Activated CD4-positive, alpha-beta T cell treated with anti-CD3 and anti-CD28 coated beads for 36 hours (primary cell): ENCODE results near the gene SUPT4H1. TPM values are rescaled to one million over a fixed set of nuclear protein-coding genes. Genes with fewer than 3 reads are reported as not detected.

ENCODE experiments used
- ATAC-seq: fragments of 200-7000 bp; cut with Tn5 transposase; one replicate; pipeline ENCODE4 v1.10.0; 2021; ENCODE audit warnings: mild to moderate bottlenecking, moderate library complexity
- CTCF ChIA-PET: fragments of 350-600 bp; sonication (Branson Sonifier 250); formaldehyde crosslinking; loops from one replicate; lab custom pipeline; 2021; ENCODE audit warnings: antibody characterized with exemption; lab: Charles Lee
- POLR2A ChIA-PET: fragments of 350-600 bp; sonication (Branson Sonifier 250); formaldehyde crosslinking; loops from one replicate; lab custom pipeline; 2021; ENCODE audit warnings: antibody characterized with exemption, inconsistent platforms; lab: Charles Lee
- DNase-seq: peaks from one replicate; pipeline ENCODE4 v3.0.0-alpha.2; 2020
- H3K27ac Mint-ChIP-seq: one replicate; pipeline ENCODE4 v1.8.0; 2021; ENCODE audit warnings: mixed read lengths
- H3K27me3 Mint-ChIP-seq: one replicate; pipeline ENCODE4 v1.8.0; 2021; ENCODE audit warnings: mixed read lengths
- H3K36me3 Mint-ChIP-seq: one replicate; pipeline ENCODE4 v1.8.0; 2021; ENCODE audit warnings: low read depth, mixed read lengths
- H3K4me1 Mint-ChIP-seq: one replicate; pipeline ENCODE4 v1.8.0; 2021; ENCODE audit warnings: mixed read lengths
- H3K4me3 Mint-ChIP-seq: one replicate; pipeline ENCODE4 v1.8.0; 2021; ENCODE audit warnings: mild to moderate bottlenecking, moderate library complexity, mixed read lengths
- H3K9me3 Mint-ChIP-seq: one replicate; pipeline ENCODE4 v1.8.0; 2021; ENCODE audit warnings: low read depth, mixed read lengths
- intact Hi-C, 2 experiments: fragments of 100-400 bp; cut with DNase I in 1 of 2; cut with micrococcal nuclease in 1 of 2; formaldehyde crosslinking; loops; one replicate each; pipeline versions ENCODE4 v1.14.2 to v1.15.1; 2022 to 2024; cut with DNase I, micrococcal nuclease
- total RNA-seq, 2 experiments: library from RNA; stranded (reverse); gene quantifications; one replicate each; pipeline ENCODE4 v1.2.3, GENCODE V29; 2021

SUPT4H1 gene
- total RNA-seq, 2 experiments from 2014 or later: 106 to 129 TPM

DNA sequence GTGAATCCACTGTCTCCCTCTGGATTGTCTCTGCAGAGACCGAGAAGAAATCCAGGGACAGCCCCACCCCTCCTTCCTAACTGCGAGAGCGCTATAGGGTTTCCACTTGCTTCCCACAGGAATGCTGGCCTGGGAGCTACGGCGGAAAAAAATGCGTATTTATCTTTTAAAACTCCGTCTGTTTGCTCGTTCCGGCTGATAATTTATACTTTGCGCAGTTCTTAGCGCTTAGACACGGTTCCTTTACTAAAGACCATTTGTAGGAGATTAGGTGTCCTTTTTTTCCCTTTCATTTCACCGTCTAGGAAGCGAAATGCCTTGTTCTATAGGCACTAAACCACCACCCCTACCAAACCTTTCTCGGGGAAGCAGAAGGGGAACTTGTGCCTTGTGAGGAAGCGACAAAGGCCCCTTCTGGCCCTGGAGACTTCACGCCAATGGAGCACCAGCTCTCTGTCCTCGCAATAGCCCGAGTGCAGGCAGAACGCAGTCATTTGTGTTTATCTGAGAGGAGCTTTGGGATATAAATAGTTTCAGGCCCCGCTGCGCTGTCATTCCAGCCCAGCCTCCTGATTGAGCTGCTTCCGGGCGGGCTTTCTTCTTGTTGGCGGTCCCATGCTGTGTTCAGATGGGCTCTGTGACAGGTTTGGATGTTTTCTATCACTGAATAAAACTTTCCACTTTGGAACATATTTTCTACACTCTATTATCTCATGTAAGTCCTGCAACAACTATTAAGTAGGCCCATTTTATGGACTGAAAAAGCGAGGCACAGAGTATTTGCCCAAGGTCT, 791 bp upstream of the SUPT4H1 start:
- ATAC-seq (peak; percentile 20), DNase-seq (peak; percentile 68)
- no peaks in the 10 kb centered on the region for H3K9me3 Mint-ChIP-seq
- CTCF ChIA-PET: interaction anchor here (0.5 to 7.2 kb wide), 15 partner anchors 9 to 363 kb away, joined by 3 to 84 read pairs (median 7); partner anchors contain the start of gene RNF43
- intact Hi-C loops: loop anchor here (1.0 to 5.0 kb wide), 13 partner anchors 8 to 1435 kb away; partner anchors contain the start of genes RNF43 (in 2 of the 2), MKS1 (in 1 of the 2), PRR11 (in 1 of the 2) and SKA2 (in 1 of the 2)
- H3K4me1 Mint-ChIP-seq: peaks cover 33% of the 10 kb centered on the region
- H3K27ac Mint-ChIP-seq: peak overlapping the region; percentile 98
- POLR2A ChIA-PET: interaction anchor here (0.6 to 3.1 kb wide), 18 partner anchors 8 to 753 kb away, joined by 3 to 95 read pairs (median 5); partner anchors contain the start of genes MKS1, RNF43 and SRSF1
- no peaks in the 10 kb centered on the region for H3K27me3 Mint-ChIP-seq
- peak overlapping the region; percentile 97 for H3K4me3 Mint-ChIP-seq
- H3K36me3 Mint-ChIP-seq: peaks cover 40% of the 10 kb centered on the region

DNA sequence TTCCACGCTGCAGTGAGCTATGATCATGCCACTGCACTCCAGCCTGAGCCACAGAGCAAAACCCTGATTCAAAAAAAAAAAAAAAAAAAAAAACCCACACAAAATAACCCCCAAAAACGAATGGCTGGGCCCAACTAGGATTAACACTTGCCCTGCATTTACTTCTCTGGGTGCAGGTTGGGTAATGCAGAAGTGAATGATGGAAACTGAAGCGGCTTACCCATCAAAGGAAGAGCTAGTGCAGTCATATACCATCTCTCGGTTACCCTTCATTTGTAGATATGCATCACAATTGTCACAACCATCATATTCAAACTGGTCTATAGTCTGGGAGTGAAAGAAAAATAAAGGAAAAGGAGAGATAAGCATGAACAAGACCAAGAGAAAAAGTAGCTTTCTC, 819 bp downstream of the SUPT4H1 start:
- POLR2A ChIA-PET: interaction anchor here (0.5 to 3.1 kb wide), 9 partner anchors 13 to 343 kb away, joined by 3 to 95 read pairs (median 14); partner anchors contain the start of gene RNF43
- peaks cover 49% of the 10 kb centered on the region for H3K4me1 Mint-ChIP-seq
- no peaks in the 10 kb centered on the region for H3K9me3 Mint-ChIP-seq
- peaks cover 56% of the 10 kb centered on the region for H3K36me3 Mint-ChIP-seq
- intact Hi-C loops: loop anchor here in 1 of 2 experiments (5.0 kb wide), 1 partner anchor 1436 kb away; no protein-coding TSS in a partner anchor
- DNase-seq (no peak), ATAC-seq (peak; percentile 28)
- CTCF ChIA-PET: interaction anchor here (1.0 to 7.2 kb wide), 13 partner anchors 11 to 169 kb away, joined by 3 to 84 read pairs (median 7); partner anchors contain the start of gene RNF43
- no peaks in the 10 kb centered on the region for H3K27me3 Mint-ChIP-seq
- peak overlapping the region; percentile 97 for H3K4me3 Mint-ChIP-seq
- H3K27ac Mint-ChIP-seq: peak overlapping the region; percentile 98

DNA sequence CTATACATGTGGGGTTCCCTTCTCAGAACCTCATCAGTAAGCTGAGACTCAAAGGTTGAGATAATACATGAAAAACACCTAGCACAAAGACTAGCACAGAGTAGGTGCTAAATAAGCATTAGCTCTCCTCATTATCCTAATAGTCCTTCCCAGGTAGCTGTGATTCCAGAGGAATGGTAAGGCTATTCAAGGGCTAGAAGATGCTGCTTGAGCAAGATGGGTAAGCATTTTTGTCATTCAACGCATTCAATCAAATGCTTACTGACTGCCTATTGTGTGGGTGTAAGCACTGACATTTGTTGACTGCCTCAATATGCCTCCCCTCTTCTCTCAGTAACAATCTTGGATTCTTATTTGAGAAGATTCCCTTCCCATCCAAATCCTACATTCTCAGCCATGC, 4.0 kb downstream of the SUPT4H1 start:
- peaks cover 78% of the 10 kb centered on the region for H3K36me3 Mint-ChIP-seq
- no peak for DNase-seq
- intact Hi-C loops: loop anchor here in 1 of 2 experiments (10.0 kb wide), 2 partner anchors 987 to 1267 kb away; partner anchors contain the start of genes CLTC and YPEL2
- POLR2A ChIA-PET: interaction anchor here (0.5 to 2.3 kb wide), 6 partner anchors 10 to 164 kb away, joined by 3 to 12 read pairs (median 4); partner anchors contain the start of gene RNF43
- H3K27ac Mint-ChIP-seq: peak overlapping the region; percentile 99
- H3K4me1 Mint-ChIP-seq: peaks cover 67% of the 10 kb centered on the region
- ATAC-seq: no peak
- CTCF ChIA-PET: interaction anchor here (1.0 to 2.9 kb wide), 7 partner anchors 11 to 69 kb away, joined by 3 to 24 read pairs (median 8); partner anchors contain the start of gene RNF43
- no peaks in the 10 kb centered on the region for H3K27me3 Mint-ChIP-seq
- H3K9me3 Mint-ChIP-seq: no peaks in the 10 kb centered on the region
- H3K4me3 Mint-ChIP-seq: peak overlapping the region; percentile 100

DNA sequence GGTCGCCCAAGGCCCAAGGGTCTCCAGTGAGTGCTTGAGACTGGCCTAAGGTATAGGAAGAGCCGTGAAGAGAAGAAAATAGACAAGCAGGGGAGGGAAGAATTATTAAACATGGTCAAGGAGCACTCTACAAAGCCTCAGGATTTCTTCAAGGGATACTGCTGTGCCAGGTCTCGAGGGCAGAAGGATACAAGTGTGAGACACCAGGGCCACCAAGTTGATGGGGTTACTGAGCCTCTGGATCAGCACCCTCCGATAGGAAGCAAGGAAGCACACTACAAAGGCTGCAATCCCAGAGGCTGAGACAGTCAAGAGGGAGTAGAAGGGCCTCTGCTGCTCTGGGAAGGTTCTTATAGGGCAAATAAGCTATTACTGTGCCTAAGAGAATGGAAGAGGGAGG, 6.5 kb downstream of the SUPT4H1 start:
- ChIA-PET CTCF (interaction anchor here (0.9 to 3.6 kb wide), 12 partner anchors 11 to 286 kb away, joined by 3 to 60 read pairs (median 6); partner anchors contain the start of genes MTMR4 and TSPOAP1), POLR2A (interaction anchor here (0.9 to 8.7 kb wide), 11 partner anchors 9 to 171 kb away, joined by 3 to 172 read pairs (median 7); partner anchors contain the start of genes RNF43 and TSPOAP1)
- no peaks in the 10 kb centered on the region for H3K27me3 Mint-ChIP-seq
- H3K4me3 Mint-ChIP-seq: peak overlapping the region; percentile 100
- ATAC-seq (no peak), DNase-seq (no peak)
- no peaks in the 10 kb centered on the region for H3K9me3 Mint-ChIP-seq
- peaks cover 85% of the 10 kb centered on the region for H3K36me3 Mint-ChIP-seq
- peak overlapping the region; percentile 99 for H3K27ac Mint-ChIP-seq
- H3K4me1 Mint-ChIP-seq: peaks cover 76% of the 10 kb centered on the region
- intact Hi-C loops: loop anchor here in 1 of 2 experiments (2.0 to 10.0 kb wide), 4 partner anchors 71 to 1269 kb away; partner anchors contain the start of genes CLTC, RNF43, SRSF1 and YPEL2

DNA sequence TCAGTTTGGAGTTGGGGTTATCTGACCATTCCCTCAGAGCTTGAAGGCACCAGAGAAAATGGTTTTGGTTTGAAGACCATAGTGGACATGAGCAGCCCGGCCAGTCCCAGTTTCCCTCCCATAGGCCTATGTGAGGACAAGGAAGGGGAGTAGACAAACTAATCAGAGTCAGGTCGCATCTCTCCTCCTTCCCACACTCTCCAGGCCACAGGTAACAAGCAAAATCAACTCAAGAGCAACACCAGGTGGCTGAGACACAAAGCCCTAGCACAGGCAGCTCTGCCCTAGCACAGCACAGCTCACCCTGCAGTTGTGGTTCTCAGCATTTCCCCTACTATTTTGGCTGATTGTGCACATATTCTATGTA, 7.2 kb downstream of the SUPT4H1 start:
- ATAC-seq: peak; percentile 62
- POLR2A ChIA-PET: interaction anchor here (0.9 to 8.7 kb wide), 14 partner anchors 8 to 287 kb away, joined by 3 to 172 read pairs (median 6); partner anchors contain the start of genes RNF43, SUPT4H1 and TSPOAP1
- peaks cover 91% of the 10 kb centered on the region for H3K36me3 Mint-ChIP-seq

DNA sequence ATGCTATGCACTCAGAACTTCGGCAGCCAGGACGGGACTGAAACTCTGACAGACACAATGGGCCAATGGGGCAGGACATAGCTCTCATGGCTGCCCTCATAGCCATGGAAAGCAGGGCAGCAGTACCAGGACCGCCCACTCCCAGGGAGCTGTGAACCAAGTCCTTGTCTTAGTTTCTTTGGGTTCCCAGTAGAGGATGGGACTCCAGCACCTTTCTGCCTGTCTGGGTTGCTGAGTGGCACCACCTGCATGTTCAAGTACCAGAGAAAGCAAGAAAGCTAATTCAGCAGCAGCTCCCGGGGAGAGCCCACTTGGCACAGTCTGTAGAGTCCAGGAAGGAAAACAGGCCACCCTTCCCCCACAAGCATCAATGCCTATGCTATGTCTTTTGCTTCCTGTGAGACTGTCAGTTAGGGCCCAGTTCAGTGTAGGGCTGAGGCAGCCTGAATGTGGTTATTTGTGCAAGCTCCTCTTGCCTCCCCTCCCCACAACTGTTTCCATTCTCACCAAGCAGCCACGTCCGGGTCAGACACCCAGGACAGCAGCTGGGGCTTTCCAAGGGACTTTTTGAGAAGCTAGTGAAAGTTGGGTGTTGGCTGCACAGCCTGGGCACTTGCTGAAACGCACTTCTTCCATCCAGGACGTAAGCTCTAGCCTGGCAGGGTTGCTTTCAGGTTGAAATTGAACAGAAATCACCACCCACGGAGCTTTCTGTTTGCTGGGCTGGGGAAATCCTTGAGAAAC, 7.8 kb downstream of the SUPT4H1 start:
- Mint-ChIP-seq H3K9me3 (no peaks in the 10 kb centered on the region), H3K4me3 (peak overlapping the region; percentile 100), H3K27me3 (no peaks in the 10 kb centered on the region), H3K4me1 (peaks cover 74% of the 10 kb centered on the region), H3K27ac (peak overlapping the region; percentile 99), H3K36me3 (peaks cover 91% of the 10 kb centered on the region)
- POLR2A ChIA-PET: interaction anchor here (0.9 to 8.7 kb wide), 14 partner anchors 8 to 287 kb away, joined by 3 to 172 read pairs (median 6); partner anchors contain the start of genes RNF43, SUPT4H1 and TSPOAP1
- peak; percentile 95 for DNase-seq
- ATAC-seq: peak; percentile 76
- CTCF ChIA-PET: interaction anchor here (0.6 to 3.6 kb wide), 28 partner anchors 9 to 1419 kb away, joined by 3 to 60 read pairs (median 4); partner anchors contain the start of genes RNF43, SUPT4H1 and TSPOAP1
- intact Hi-C loops: loop anchor here (1.0 to 10.0 kb wide), 9 partner anchors 8 to 1271 kb away; partner anchors contain the start of genes SUPT4H1 (in 2 of the 2), CLTC (in 1 of the 2), RNF43 (in 1 of the 2) and SRSF1 (in 1 of the 2)

More for the DNA sequence above, 7.2 kb downstream of the SUPT4H1 start:
- DNase-seq: peak; percentile 81
- Mint-ChIP-seq H3K27ac (peak overlapping the region; percentile 99), H3K4me3 (peak overlapping the region; percentile 100), H3K4me1 (peaks cover 79% of the 10 kb centered on the region), H3K27me3 (no peaks in the 10 kb centered on the region), H3K9me3 (no peaks in the 10 kb centered on the region)
- intact Hi-C loops: loop anchor here (1.0 to 10.0 kb wide), 9 partner anchors 8 to 1270 kb away; partner anchors contain the start of genes SUPT4H1 (in 2 of the 2), CLTC (in 1 of the 2), RNF43 (in 1 of the 2) and SRSF1 (in 1 of the 2)
- CTCF ChIA-PET: interaction anchor here (0.6 to 3.6 kb wide), 25 partner anchors 8 to 1419 kb away, joined by 3 to 60 read pairs (median 4); partner anchors contain the start of genes MTMR4, RNF43, SUPT4H1 and TSPOAP1

DNA sequence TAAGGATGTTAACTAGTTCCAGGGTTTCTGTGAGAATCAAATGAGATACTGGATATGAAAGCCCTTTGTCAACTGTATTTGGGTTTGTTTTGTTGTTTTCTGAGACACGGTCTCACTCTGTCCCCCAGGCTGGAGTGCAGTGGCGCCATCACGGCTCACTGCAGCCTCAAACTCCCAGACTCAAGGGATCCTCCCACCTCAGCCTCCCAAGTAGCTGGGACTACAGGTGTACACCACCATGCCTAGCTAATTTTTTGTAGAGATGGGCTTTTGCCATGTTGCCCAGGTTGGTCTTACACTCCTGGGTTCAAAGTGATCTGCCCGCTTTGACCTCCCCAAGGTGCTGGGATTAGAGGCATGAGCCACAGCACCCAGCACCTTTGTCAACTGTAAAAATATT, 8.9 kb downstream of the SUPT4H1 start:
- Mint-ChIP-seq H3K9me3 (no peaks in the 10 kb centered on the region), H3K27ac (peak overlapping the region; percentile 99), H3K4me1 (peaks cover 63% of the 10 kb centered on the region), H3K36me3 (peaks cover 86% of the 10 kb centered on the region), H3K4me3 (peak overlapping the region; percentile 100), H3K27me3 (no peaks in the 10 kb centered on the region)
- CTCF ChIA-PET: interaction anchor here (0.8 to 3.6 kb wide), 9 partner anchors 8 to 336 kb away, joined by 3 to 60 read pairs (median 12); partner anchors contain the start of genes RNF43 and SUPT4H1
- POLR2A ChIA-PET: interaction anchor here (2.3 to 8.7 kb wide), 3 partner anchors 10 to 16 kb away, joined by 25 to 172 read pairs (median 26); partner anchors contain the start of genes SUPT4H1 and TSPOAP1
- intact Hi-C loops: loop anchor here in 1 of 2 experiments (10.0 kb wide), 2 partner anchors 992 to 1272 kb away; partner anchors contain the start of genes CLTC and YPEL2
- no peak for DNase-seq
- no peak for ATAC-seq

DNA sequence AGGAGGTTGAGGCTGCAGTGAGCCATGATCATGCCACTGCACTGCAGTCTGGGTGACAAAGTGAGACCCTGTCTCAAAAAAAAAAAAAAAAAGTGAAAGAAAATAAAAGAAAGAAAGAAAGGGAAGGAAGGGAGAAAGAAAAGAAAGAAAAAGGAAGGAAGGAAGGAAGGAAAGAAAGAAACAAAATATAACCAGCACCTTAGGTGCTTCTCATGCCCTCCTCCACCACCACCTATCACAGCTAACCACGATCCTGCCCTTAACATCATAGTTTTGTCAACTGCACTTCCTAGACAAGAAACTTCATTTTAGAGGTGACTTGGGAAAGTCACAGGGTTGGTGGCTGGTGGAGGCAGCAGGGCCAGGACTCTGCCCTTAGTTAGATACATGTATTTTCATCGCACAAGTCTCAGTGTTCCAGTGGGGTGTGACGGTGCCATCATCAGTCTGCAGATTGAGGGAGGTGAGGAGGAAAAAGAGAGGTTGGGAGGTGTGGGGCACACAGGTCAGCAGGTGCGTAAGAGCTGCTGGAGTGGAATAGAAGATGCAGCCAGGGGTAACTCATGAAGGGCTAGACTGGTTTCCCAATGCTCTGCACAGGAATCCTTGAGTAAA, 10.0 kb downstream of the SUPT4H1 start:
- peaks cover 83% of the 10 kb centered on the region for H3K36me3 Mint-ChIP-seq
- ATAC-seq (no peak), DNase-seq (peak; percentile 42)
- intact Hi-C loops: loop anchor here in 1 of 2 experiments (10.0 kb wide), 2 partner anchors 993 to 1273 kb away; partner anchors contain the start of genes CLTC and YPEL2
- H3K4me1 Mint-ChIP-seq: peaks cover 53% of the 10 kb centered on the region
- CTCF ChIA-PET: interaction anchor here (0.5 to 3.6 kb wide), 9 partner anchors 7 to 78 kb away, joined by 3 to 40 read pairs (median 6); partner anchors contain the start of genes RNF43 and SUPT4H1
- POLR2A ChIA-PET: interaction anchor here (0.8 to 8.7 kb wide), 4 partner anchors 10 to 24 kb away, joined by 3 to 172 read pairs (median 20); partner anchors contain the start of gene SUPT4H1
- no peaks in the 10 kb centered on the region for H3K9me3 Mint-ChIP-seq
- H3K27me3 Mint-ChIP-seq: no peaks in the 10 kb centered on the region
- H3K27ac Mint-ChIP-seq: peak overlapping the region; percentile 99
- H3K4me3 Mint-ChIP-seq: peak overlapping the region; percentile 100
